Placental pericyte (primary cell): Measurements from ENCODE around the gene THOC3. TPM values are rescaled to one million over a fixed set of nuclear protein-coding genes. Genes with fewer than 3 reads are reported as not detected.

Experiments
- total RNA-seq: library from RNA; depleted of rRNA; stranded (reverse); fragments of >200 nt; gene quantifications from 2 replicates; pipeline ENCODE4 v1.2.3, GENCODE V29; 2012

The THOC3 gene, protein sequence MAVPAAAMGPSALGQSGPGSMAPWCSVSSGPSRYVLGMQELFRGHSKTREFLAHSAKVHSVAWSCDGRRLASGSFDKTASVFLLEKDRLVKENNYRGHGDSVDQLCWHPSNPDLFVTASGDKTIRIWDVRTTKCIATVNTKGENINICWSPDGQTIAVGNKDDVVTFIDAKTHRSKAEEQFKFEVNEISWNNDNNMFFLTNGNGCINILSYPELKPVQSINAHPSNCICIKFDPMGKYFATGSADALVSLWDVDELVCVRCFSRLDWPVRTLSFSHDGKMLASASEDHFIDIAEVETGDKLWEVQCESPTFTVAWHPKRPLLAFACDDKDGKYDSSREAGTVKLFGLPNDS
- total RNA-seq = 16.6 and 72.0 TPM in 2 replicates

DNA sequence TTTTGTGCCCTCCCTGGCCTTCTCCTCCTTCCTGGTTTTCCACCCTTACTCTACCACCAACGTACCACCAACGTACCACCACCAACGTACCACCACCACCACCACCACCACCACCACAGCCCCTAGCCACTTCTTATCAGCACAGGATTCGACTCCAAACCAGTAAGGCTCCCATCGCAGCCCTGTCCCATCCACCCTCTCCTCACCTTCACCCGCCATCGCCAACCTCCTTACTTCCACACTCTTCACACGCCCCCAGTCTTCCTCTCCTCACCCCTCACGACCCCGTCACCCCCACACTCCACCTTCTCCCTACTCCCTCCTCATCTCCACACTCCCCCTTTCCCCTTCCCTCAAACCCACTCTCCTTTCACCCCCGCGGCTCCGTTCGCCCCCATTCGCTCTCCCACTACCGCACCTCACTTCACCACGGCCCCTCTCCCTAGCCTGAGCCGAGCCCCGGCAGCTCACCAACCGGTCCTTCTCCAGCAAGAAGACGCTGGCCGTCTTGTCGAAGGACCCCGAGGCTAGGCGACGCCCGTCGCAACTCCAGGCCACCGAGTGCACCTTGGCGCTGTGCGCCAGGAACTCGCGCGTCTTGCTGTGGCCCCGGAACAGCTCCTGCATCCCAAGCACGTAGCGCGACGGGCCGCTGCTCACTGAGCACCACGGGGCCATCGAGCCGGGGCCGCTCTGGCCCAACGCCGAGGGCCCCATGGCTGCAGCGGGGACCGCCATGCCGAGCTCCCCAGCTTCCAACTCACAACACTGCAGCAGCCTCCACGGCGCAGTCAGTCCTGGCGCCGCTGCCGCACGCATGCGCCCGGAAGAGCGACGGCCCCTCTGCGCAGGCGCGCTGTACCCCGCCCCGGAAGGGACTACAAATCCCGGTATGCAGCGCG is at the start of gene THOC3:
TSS of gene THOC3 (minus strand) at position 845 of the 902 bp plus-strand sequence. CDS start at position 738, 107 bp downstream.

Other genes starting within 250 kb of the THOC3 start
- not detected in 2 replicates for gene CPLX2, start 96.7 kb downstream of the THOC3 start, total RNA-seq